Hepatocyte (in vitro differentiated cells): ENCODE measurements around the gene ALX3.

ENCODE experiments used
- CTCF ChIP-seq: fragments of 200-600 bp; sonication (generic); IDR thresholded peaks from 2 replicates; pipeline ENCODE4 v1.5.1; 2016; ENCODE audit warnings: antibody characterized with exemption, mild to moderate bottlenecking; ENCODE audit not compliant: poor library complexity
- EZH2 ChIP-seq: fragments of 200-600 bp; sonication (generic); IDR thresholded peaks from 2 replicates; pipeline ENCODE4 v1.6.1; 2016; ENCODE audit warnings: antibody characterized with exemption, mild to moderate bottlenecking, borderline replicate concordance
- EZH2phosphoT487 ChIP-seq: fragments of 200-600 bp; sonication (generic); IDR thresholded peaks from one replicate; pipeline ENCODE4 v1.6.1; 2018; ENCODE audit warnings: antibody characterized with exemption, mild to moderate bottlenecking, low read depth, moderate library complexity; ENCODE audit not compliant: unreplicated experiment, severe bottlenecking

GRCh38 chr1:110074166-110074565 lies 3.7 kb upstream of the ALX3 start:
- TF ChIP-seq CTCF (no peak), EZH2phosphoT487 (no peak), EZH2 (no peak)
